NCI-H510A treated with DMSO at 0.1 percent for 48 hours (cell line): ENCODE measurements around the gene DRC3.
"Not testable (repeated sequence)": the region's sequence is repeated elsewhere in the genome, so short reads cannot be mapped to it uniquely, and the experiment has no call there.

Source experiments
- DNase-seq: peaks from one replicate; lab custom pipeline; 2025; lab: John Stamatoyannopoulos, UW

The DRC3 gene

GRCh38 chr17:17994271-17995069, 21.8 kb downstream of the DRC3 start:
- peak; percentile 64 for DNase-seq

- DNase-seq, result not testable (repeated sequence)
Observed at GRCh38 chr17:17995887-17996286, 23.2 kb downstream of the DRC3 start.

DNA sequence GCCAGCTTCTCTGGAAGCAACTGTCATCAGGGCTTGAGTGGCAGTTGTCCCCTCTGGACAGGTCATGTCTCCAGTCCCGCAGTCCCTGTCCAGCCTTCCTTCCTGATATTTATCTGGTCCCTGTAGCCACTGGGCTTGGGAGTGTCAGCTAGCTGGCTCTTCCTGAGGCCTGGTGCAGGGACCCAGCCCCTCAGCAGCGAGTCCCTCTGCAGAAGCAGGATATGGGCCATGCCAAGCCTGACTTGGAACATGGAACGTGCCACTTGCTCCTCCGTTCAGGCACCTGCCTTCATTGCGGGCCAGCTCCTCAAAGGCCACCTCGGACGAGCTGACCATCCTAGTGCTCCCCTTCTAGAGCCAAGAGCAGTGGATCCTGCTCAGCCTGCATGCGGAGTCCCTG, 26.3 kb downstream of the DRC3 start:
- no peak for DNase-seq

- DNase-seq, result no peak
Observed at GRCh38 chr17:17999364-18000029, 26.8 kb downstream of the DRC3 start.

GRCh38 chr17:18000030-18000408, 27.4 kb downstream of the DRC3 start:
- no peak for DNase-seq

DNA sequence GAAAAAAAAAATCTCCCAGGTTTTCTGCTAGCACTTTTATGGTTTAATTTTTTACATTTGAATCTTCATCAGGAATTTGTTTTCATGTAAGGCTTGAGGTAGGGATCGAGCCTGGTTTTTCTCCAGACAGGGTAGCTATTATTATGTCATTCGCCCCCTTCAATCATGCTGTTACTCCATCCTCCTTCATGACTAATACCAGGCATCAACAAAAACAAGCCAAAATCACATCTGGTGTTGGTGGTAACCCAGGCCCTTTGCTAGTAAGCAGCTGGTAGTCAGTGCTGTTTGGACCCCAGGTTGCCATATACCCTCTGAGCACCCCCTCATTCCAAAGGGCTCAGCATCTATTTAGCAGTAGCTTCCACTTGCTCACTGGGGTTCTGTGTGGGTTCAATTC, 29.5 kb downstream of the DRC3 start:
- no peak for DNase-seq

DNA sequence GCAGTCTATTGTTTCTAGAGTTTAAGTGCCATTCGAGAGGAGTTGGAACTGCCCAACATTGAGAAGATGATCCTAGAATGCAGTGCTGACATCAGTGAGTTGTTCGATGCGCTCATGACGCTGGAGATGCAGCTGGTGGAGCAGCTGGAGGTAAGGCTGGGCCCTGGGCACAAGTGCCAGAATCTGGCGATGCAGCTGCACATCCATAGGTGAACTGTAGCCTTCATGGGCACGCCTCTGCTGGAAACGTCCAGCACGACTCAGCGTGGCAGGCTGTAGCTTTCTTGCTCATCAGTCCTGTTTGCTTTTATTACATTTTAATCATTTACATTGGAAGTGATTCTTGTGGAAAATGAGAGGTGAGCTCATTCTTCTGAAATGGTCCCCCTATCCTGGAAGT, 31.7 kb downstream of the DRC3 start:
- peak; percentile 59 for DNase-seq

- DNase-seq, result peak; percentile 39
Observed at GRCh38 chr17:18004884-18005305, 32.2 kb downstream of the DRC3 start.

DNA sequence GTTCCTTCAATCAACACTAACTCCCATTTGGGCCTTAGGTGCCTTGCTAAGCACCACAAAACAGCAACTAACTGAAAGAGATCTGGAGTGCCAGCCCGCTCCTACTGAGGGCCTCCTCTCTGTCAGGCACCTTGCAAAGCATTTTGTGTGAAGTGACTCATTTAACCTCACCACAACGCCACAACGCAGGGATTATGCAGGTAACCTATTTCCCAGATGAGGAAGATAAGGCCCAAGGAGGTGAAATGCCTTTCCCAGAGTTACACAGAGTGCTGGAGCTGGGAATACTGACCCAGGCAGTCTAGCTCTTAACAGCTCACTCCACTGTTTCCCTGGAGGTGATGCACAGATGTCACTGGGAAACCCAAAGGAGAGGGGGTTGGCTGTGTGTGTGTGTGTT, 32.8 kb downstream of the DRC3 start:
- DNase-seq, result no peak

DNA sequence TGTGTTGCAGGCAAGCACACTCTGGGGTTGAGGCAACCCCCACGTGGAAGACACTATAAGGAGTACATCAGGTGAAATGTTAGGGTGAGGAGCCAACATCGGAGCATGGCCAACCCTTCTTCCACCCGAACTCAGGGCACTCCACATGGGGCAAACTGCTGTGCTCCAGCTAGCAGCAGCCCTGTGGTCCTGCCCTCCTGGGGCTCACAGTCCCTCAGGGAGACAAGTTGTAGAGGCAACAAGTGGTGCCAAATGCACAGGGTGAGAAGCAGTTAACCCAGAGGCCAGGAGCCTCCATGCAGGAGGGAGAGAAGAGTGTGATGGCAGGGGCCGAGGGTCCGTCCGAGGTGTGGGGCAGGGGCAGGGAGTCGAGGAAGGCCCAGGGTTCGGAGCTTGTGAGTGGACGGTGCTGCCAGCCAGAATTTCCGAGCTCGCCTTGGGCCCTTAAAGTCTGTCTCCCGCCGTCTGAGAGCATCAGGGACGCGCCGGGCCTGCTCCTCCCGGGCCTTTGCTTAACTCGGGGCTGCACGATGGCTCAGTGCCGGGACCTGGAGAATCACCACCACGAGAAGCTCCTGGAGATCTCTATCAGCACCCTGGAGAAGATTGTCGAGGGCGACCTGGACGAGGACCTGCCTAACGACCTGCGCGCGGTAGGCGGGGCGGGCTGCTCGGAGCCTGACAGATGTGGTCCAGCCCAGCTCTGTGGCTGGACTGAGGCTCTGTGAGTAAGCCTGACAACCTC, 34.0 kb downstream of the DRC3 start:
- DNase-seq, result no peak

- DNase-seq, result no peak
Observed at GRCh38 chr17:18008496-18009268, 36.0 kb downstream of the DRC3 start.

- no peak for DNase-seq
Observed at GRCh38 chr17:18009609-18010420, 37.2 kb downstream of the DRC3 start.

GRCh38 chr17:18011286-18011685, 38.6 kb downstream of the DRC3 start:
- no peak for DNase-seq

- DNase-seq, result no peak
Observed at GRCh38 chr17:18014006-18014405, 41.3 kb downstream of the DRC3 start.

GRCh38 chr17:18015593-18015992, 42.9 kb downstream of the DRC3 start:
- DNase-seq, result no peak

GRCh38 chr17:18016426-18016825, 43.8 kb downstream of the DRC3 start:
- DNase-seq, result no peak

DNA sequence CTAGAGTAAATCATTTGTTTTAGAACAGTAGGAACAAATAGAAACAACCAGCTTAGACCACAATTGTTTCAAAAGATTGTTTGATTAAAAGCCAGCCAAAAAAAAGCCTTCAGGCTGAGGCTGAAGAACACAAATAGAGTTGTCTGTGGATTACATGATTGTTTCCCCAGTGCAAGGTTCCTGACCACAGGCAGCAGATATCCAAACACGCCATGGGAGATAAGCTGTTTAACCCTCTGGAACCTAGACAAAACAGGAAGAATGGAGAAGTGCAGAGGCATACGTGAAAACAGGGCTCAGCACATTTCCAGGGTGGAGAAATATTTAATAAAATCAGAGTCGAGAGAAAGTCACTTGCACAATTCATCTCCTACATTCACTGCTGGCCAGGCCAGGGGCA, 45.3 kb downstream of the DRC3 start:
- no peak for DNase-seq

- no peak for DNase-seq
Observed at GRCh38 chr17:18018411-18018921, 45.8 kb downstream of the DRC3 start.

GRCh38 chr17:18019838-18020154, 47.1 kb downstream of the DRC3 start:
- DNase-seq, result no peak

DNA sequence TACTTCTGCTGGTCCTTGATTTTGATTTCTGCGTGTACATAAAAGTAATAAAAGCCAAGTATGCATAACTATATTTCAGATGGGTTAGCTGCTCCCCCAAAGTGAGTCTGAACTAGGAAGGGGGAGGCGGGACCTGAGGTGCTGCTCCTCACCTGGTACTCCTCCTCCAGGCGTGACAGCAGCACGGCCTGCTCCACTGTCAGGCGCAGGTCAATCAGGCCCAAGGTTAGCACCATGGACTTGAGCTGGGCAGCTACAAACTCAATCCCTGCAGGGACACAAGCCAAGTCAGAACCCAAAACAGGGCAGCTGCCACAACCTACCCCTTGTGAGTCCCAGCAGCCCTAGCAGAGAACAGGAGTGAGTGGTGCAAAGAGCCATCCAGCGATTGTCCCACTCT, 48.3 kb downstream of the DRC3 start:
- DNase-seq, result no peak

- DNase-seq, result no peak
Observed at GRCh38 chr17:18021372-18021771, 48.7 kb downstream of the DRC3 start.
